ENCODE data around the gene ATP6V1B1. TPM values are rescaled to one million over a fixed set of nuclear protein-coding genes. Genes with fewer than 3 reads are reported as not detected.

ATP6V1B1 gene
- total and polyA plus RNA-seq, 9 of the 15 experiments (the other 6 are each of a cell fraction or from before 2014, with no cell fraction given), result not detected

- TF ChIP-seq TRIM25 (IDR thresholded peaks at IDR 0.05; ENCODE audit: borderline replicate concordance), result no peak
These were observed 32.5 kb upstream of the ATP6V1B1 start (continued) for GRCh38 chr2:70903171-70903570.

GRCh38 chr2:70903641-70904340, 31.9 kb upstream of the ATP6V1B1 start:
- Histone ChIP-seq H3K27ac (ENCODE audit: extremely low read depth, low read depth, low read length) (no peak overlapping the region), H3K9me3 (replicated peaks; ENCODE audit: control insufficient read depth, insufficient read depth, low read depth, low read length) (no peaks in the 10 kb centered on the region), H4K20me1 (replicated peaks; ENCODE audit: control insufficient read depth, insufficient read depth, low read length) (peaks cover 5% of the 10 kb centered on the region; the same call in 1 of the 2 replicates), H3K9ac (ENCODE audit: insufficient read depth in 1 of 2, low read depth in 2 of 2, low read length in 2 of 2) (no peak overlapping the region), H3K79me2 (ENCODE audit: control insufficient read depth, insufficient read depth, low read length) (no peaks in the 10 kb centered on the region), H3K36me3 (ENCODE audit: control insufficient read depth, insufficient read depth, low read length) (no peaks in the 10 kb centered on the region), H3K4me3 (no peak overlapping the region), H3K27me3 (ENCODE audit: control insufficient read depth in 2 of 2, insufficient read depth in 2 of 2, low read length in 2 of 2) (peaks cover 53 to 81% of the 10 kb centered on the region in 2 experiments), H3K9me1 (ENCODE audit: control insufficient read depth, insufficient read depth, low read length) (no peaks in the 10 kb centered on the region), H2AFZ (ENCODE audit: low read depth, low read length) (no peak overlapping the region), H3K4me1 (replicated peaks in 1 of 2; ENCODE audit: control insufficient read depth in 2 of 2, insufficient read depth in 2 of 2, low read length in 2 of 2) (peaks cover 0 to 40% of the 10 kb centered on the region in 2 experiments; a peak in 3 of 5 replicates), H3K4me2 (ENCODE audit: insufficient read depth, low read length) (no peak overlapping the region)
- no TSS peak for BruUV-seq (replicated peaks)
- POLR2A ChIA-PET, result no interaction called here
- ATAC-seq (no peak), FAIRE-seq (no peak), DNase-seq (ENCODE audit: extremely low read depth in 1 of 4, low spot score in 3 of 4) (no peak)
- CTCF ChIA-PET (ENCODE audit: low intra/inter-chr PET ratio), result interaction anchor here (0.6 kb wide), 1 partner anchor 54 kb away, joined by 3 read pairs; no protein-coding TSS in a partner anchor
- in situ Hi-C loops (cut with MboI) (no loop called here), intact Hi-C loops (cut with micrococcal nuclease) (no loop called here)
- WGBS (ENCODE audit: insufficient coverage, low coverage, missing lambda C conversion rate), result 31% methylated on average over 24 of the region's 25 CpGs
- TF ChIP-seq ARID4B (CRISPR knock-in tag; IDR thresholded peaks at IDR 0.05), result no peak
- no peak for TF ChIP-seq KAT7 (CRISPR knock-in tag; IDR thresholded peaks at IDR 0.05; ENCODE audit: borderline replicate concordance)
- no peak for TF ChIP-seq NR3C1 (CRISPR knock-in tag; IDR thresholded peaks at IDR 0.05)
- TF ChIP-seq PREB (CRISPR knock-in tag; IDR thresholded peaks at IDR 0.05), result no peak
- no peak for TF ChIP-seq KHSRP (IDR thresholded peaks at IDR 0.05)
- TF ChIP-seq ELF4 (CRISPR knock-in tag; IDR thresholded peaks at IDR 0.05), result no peak
- no peak for TF ChIP-seq GTF3C2 (IDR thresholded peaks at IDR 0.05; ENCODE audit: borderline replicate concordance, extremely low read depth, insufficient read length)
